Stimulated activated CD4-positive, alpha-beta T cell treated with anti-CD3 and anti-CD28 coated beads, Interleukin-1b, Interleukin-23, amount 100 ng/mL, for 48 hours (primary cell): ENCODE measurements around the gene MAP6D1.
"Not testable (repeated sequence)": the region's sequence is repeated elsewhere in the genome, so short reads cannot be mapped to it uniquely, and the experiment has no call there.

ENCODE experiments used
- DNase-seq: peaks from one replicate; pipeline ENCODE4 v3.0.0-alpha.2; 2020

MAP6D1 gene

GRCh38 chr3:183796372-183796771, 29.0 kb downstream of the MAP6D1 start:
- no peak for DNase-seq

DNA sequence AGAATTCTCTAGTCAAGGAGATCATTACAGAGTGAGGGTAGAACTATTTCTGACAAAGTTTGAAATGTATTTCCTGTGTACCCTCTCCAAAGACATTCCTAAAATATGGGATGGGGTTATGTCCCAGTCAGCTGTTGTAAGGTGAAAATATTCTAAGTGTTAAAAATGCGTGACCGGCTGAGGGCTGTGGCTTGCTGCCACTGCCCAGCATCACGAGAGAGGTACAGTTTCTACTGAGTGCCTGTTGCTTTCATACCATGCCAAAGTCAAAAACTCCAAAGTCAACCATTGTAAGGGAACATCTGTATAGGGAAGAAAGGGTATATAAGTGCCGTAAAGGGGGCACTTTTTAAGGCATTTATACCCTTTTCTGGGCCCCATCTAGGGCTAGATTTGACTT, 30.9 kb downstream of the MAP6D1 start:
- no peak for DNase-seq

- no peak for DNase-seq
These were observed 32.4 kb downstream of the MAP6D1 start for GRCh38 chr3:183792976-183793375.

GRCh38 chr3:183790700-183791099, 34.7 kb downstream of the MAP6D1 start:
- no peak for DNase-seq

- no peak for DNase-seq
These were observed 35.6 kb downstream of the MAP6D1 start for GRCh38 chr3:183789826-183790225.

DNA sequence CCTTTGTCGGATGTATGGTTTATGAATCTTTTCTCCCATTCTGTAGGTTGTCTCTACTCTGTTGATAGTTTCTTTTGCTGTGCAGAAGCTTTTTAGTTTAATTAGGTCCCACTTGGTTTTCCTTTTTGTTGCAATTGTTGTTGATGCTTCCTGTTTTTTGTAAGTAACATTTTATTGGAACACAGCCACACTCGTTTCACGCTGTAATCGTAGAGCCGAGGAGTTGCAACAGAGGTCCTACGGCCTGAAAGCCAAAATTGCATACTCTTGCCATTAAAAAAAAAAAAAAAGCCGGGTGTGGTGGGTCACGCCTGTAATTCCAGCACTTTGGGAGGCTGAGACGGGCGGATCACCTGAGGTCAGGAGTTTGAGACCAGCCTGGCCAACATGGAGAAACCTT, 40.9 kb downstream of the MAP6D1 start:
- not testable (repeated sequence) for DNase-seq

- DNase-seq: no peak
These were observed 42.7 kb downstream of the MAP6D1 start for GRCh38 chr3:183782576-183783276.

- DNase-seq: no peak
These were observed 44.1 kb downstream of the MAP6D1 start for GRCh38 chr3:183781246-183781645.

DNA sequence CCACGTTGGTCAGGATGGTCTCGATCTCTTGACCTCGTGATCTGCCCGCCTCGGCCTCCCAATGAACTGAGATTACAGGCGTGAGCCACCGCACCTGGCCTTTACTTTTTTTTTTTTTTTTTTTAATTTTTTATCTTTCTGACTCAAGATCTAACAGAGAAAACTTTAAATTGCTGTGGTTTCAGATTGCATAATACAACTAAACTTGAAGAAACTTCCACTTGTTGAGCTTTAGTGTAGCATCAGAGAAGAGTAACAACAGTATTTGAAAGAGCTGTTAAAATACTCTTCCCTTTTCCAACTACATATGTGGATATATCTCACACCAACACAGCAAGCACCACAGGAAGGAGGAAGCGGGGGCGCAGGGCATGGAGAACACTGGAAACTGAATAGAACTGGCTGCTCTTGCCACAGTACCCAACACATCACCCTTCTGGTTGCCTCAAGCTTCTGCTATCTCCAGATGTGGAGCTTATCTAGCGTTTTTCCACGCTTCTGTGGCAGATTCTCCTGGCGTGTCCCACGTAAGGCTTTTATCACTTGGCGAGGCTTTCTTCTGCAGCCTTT, 45.4 kb downstream of the MAP6D1 start:
- no peak for DNase-seq

GRCh38 chr3:183777016-183777618, 48.3 kb downstream of the MAP6D1 start:
- DNase-seq: no peak

- not testable (repeated sequence) for DNase-seq
These were observed 48.9 kb downstream of the MAP6D1 start for GRCh38 chr3:183776451-183776850.

- no peak for DNase-seq
These were observed 49.6 kb downstream of the MAP6D1 start for GRCh38 chr3:183775781-183776180.

GRCh38 chr3:183774631-183775030, 50.7 kb downstream of the MAP6D1 start:
- no peak for DNase-seq

DNA sequence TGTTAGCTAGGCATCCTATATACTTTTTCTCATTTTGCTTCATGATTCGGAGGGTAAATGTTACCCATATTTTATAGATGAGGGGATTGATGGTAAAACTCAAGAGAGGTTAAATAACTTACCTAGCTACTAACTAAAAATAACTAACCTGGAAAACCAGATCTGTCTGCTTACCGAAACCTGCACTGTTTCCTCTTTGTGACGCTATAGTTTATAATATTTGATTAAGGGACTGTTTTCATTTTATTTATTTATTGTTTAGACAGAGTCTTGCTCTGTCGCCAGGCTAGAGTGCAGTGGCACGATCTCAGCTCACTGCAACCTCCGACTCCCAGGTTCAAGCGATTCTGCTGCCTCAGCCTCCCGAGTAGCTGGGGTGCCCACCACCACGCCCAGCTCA, 55.9 kb downstream of the MAP6D1 start:
- no peak for DNase-seq

- DNase-seq: no peak
These were observed 57.3 kb downstream of the MAP6D1 start for GRCh38 chr3:183768114-183768513.

DNA sequence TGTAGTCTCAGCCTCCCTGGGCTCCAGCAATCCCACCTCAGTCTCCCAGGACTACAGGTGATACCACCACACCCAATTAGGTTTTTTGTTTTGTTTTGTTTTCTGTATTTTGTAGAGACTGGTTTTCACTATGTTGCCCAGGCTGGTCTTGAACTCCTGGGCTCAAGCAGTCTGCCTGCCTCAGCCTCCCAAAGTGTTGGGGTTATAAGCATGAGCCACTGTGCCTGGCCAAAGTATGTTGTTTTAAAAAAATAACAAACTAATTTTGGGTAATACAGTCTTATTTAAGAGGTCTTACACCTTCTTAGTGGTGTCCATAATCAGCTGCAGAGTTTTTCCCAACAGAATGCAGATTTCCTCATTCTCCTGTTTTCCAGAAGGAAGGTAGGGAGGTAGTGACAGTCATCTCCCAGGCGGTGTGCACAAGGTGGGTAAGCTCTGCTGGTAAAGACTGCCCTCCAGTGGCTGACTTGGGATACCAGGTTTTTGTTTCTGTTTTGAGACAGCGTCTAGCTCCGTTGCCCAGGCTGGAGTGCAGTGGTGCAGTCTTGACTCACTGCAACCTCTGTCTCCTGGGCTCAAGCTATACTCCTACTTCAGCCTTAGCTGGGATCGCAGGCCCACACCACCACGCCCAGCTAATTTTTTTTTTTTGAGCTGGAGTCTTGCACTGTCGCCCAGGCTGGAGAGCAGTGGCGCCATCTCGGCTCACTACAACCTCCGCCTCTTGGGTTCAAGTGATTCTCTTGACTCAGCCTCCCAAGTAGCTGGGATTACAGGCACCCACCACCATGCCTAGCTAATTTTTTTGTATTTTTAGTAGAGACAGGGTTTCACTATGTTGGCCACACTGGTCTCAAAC, 58.4 kb downstream of the MAP6D1 start:
- peak; percentile 73 for DNase-seq

- no peak for DNase-seq
These were observed 59.3 kb downstream of the MAP6D1 start for GRCh38 chr3:183766107-183766506.
